ENCODE measurements around the gene NCAM2.

NCAM2 gene

GRCh38 chr21:21231913-21232312, 233.7 kb downstream of the NCAM2 start:
- no peak for DNase-seq

- no peak for DNase-seq
Measured at GRCh38 chr21:21232320-21232719, 234.1 kb downstream of the NCAM2 start.

- DNase-seq: no peak
Measured at GRCh38 chr21:21233051-21233450, 234.8 kb downstream of the NCAM2 start.

- DNase-seq: no peak
Measured at GRCh38 chr21:21236996-21237395, 238.8 kb downstream of the NCAM2 start.

- peak; percentile 3 for DNase-seq
Measured at GRCh38 chr21:21238629-21239400, 240.6 kb downstream of the NCAM2 start.

- DNase-seq: no peak
Measured at GRCh38 chr21:21241391-21241790, 243.2 kb downstream of the NCAM2 start.

GRCh38 chr21:21246007-21246406, 247.8 kb downstream of the NCAM2 start:
- DNase-seq: no peak

GRCh38 chr21:21247424-21247823, 249.2 kb downstream of the NCAM2 start:
- DNase-seq: peak; percentile 13

GRCh38 chr21:21262048-21262447, 263.8 kb downstream of the NCAM2 start:
- DNase-seq: no peak

- no peak for DNase-seq
Measured at GRCh38 chr21:21268061-21268471, 269.9 kb downstream of the NCAM2 start.

GRCh38 chr21:21268885-21269284, 270.7 kb downstream of the NCAM2 start:
- DNase-seq: no peak

GRCh38 chr21:21279193-21279901, 281.1 kb downstream of the NCAM2 start:
- no peak for DNase-seq

- no peak for DNase-seq
Measured at GRCh38 chr21:21283810-21284209, 285.6 kb downstream of the NCAM2 start.

GRCh38 chr21:21286170-21286798, 288.1 kb downstream of the NCAM2 start:
- no peak for DNase-seq

- DNase-seq: no peak
Measured at GRCh38 chr21:21290751-21291150, 292.5 kb downstream of the NCAM2 start.

- DNase-seq: no peak
Measured at GRCh38 chr21:21291883-21292569, 293.8 kb downstream of the NCAM2 start.

GRCh38 chr21:21295303-21295702, 297.1 kb downstream of the NCAM2 start:
- DNase-seq: no peak

GRCh38 chr21:21297211-21297610, 299.0 kb downstream of the NCAM2 start:
- DNase-seq: no peak

GRCh38 chr21:21301013-21301412, 302.8 kb downstream of the NCAM2 start:
- no peak for DNase-seq

GRCh38 chr21:21309510-21309909, 311.3 kb downstream of the NCAM2 start:
- no peak for DNase-seq

GRCh38 chr21:21324297-21324696, 326.1 kb downstream of the NCAM2 start:
- DNase-seq: no peak

- DNase-seq: no peak
Measured at GRCh38 chr21:21332492-21332891, 334.3 kb downstream of the NCAM2 start.

- no peak for DNase-seq
Measured at GRCh38 chr21:21341041-21341440, 342.8 kb downstream of the NCAM2 start.

All from NCI-H226 (cell line).